GM18499 (cell line): ENCODE results near the gene PACS1.
"Not testable (repeated sequence)": the region's sequence is repeated elsewhere in the genome, so short reads cannot be mapped to it uniquely, and the experiment has no call there.

Source experiments
- ATAC-seq: cut with Tn5 transposase; IDR thresholded peaks from one replicate; pipeline ENCODE4 v1.9.1; 2021; ENCODE audit warnings: moderate number of reproducible peaks; ENCODE audit not compliant: insufficient read depth, unreplicated experiment

The PACS1 gene

GRCh38 chr11:66104057-66104638 is 34.1 kb downstream of the PACS1 start:
- no peak for ATAC-seq

DNA sequence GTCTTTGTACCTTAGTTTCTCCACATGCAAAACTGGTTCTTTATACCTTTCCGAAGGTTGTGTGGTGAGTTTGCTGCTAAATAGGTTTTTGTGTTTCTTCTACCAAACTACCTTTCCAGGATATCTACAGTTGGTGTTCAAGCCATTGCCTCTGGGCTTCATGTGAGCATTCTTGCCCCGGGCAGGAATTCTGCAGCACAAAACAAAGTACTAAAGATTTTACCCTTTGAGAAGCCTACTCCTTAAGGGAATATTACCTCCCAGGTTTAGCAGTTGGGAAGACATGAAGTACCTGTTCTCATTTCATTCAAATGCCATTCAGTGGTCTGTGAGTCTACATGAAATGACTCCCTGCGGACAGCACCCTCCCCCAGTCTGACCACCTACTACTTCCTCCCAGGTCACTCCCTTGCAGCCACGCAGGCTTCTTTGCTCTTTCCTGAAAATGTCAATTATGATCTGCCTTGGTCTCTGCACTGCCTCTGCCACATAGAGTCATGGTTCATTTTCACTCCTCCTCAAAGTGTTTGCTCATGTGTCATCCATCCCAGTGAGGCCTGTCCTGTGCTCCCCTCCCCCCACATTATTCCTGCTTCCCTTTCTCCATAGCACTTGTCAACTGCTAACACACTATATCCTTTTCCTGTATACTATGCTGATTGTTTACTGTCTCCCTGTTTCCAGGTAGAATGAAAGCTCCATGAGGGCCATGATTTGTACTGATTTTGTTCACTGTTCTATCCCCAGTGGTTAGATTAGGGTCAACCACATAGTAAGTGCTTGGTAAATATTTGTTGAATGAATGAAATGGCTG is 36.9 kb downstream of the PACS1 start:
- ATAC-seq: no peak

DNA sequence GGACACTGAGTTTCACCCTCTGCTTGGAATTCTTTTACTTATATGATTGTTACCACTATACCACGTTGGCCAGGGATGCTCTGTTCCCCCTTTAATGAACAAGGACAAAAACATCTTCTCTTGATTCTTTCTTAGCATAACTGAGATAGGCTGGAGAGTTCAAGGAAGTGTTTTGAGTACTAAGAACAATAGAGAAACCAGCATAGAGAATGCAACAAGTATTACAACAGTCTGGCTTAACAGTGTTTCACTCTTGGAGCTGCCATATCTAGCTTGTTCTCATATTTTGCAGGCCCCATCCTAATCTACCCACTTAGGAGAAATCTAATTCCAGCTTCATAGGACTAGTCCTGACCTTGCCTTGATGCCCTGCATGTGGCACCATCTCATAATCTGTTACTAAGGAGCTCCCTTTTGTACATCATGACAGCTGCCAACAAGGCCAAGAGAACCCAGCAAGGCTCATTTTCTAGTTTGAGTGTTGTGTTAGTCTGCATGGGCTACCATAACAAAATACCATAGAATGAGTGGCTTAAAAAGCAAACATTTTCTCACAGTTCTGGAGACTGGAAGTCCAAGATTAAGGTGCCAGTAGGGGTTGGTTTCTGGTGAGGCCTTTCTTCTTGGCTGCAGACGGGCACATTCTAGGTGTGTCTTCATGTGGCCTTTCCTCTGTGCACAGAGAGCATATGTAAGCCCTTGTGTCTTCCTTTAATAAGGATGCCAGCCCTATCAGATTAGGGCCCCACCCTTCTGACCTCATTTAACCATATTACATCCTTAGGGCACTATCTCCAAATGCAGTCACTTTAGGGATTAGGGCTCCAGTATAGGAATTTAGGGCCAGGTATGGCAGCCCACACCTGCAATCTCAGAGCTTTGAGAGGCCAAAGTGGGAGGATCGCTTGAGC is 37.8 kb downstream of the PACS1 start:
- no peak for ATAC-seq

- no peak for ATAC-seq
Measured at GRCh38 chr11:66109294-66109693, 39.2 kb downstream of the PACS1 start.

DNA sequence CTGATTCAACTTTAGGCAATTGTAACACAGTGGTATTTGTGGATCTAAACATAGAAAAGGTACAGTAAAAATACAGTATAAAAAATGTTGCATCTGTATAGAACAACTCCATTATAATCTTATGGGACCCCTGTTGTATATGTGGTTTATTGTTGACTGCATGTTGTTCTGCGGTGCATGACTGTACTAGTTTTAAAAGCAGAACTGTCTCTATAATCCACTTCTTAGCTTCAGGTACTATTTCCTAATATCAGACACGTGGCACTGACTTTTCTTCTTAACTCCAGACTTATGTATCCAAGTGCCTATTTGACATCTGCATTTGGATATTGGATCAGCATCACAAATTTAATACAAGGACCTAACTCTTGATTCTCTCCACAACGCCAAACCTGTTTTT is 41.1 kb downstream of the PACS1 start:
- no peak for ATAC-seq

- ATAC-seq: no peak
Measured at GRCh38 chr11:66112041-66112491, 42.0 kb downstream of the PACS1 start.

- ATAC-seq: no peak
Measured at GRCh38 chr11:66112601-66113499, 42.8 kb downstream of the PACS1 start.

DNA sequence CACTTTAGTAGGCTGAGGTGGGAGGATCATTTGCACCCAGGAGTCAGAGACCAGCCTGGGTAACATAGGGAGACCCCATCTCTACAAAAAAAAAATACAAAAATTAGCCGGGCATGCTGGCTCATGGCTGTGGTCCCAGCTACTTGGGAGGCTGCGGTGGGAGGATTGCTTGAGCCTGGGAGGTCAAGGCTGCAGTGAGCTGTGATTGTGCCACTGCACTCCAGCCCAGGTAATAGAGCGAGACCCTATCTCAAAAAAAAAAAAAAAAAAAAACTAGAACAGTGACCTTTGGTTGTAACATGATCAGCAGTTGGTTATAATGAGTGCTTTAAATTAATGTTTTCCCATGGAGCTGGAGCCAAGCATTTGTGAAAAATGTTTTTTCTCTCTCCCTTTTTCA is 44.9 kb downstream of the PACS1 start:
- not testable (repeated sequence) for ATAC-seq

GRCh38 chr11:66115638-66116301 is 45.7 kb downstream of the PACS1 start:
- no peak for ATAC-seq

DNA sequence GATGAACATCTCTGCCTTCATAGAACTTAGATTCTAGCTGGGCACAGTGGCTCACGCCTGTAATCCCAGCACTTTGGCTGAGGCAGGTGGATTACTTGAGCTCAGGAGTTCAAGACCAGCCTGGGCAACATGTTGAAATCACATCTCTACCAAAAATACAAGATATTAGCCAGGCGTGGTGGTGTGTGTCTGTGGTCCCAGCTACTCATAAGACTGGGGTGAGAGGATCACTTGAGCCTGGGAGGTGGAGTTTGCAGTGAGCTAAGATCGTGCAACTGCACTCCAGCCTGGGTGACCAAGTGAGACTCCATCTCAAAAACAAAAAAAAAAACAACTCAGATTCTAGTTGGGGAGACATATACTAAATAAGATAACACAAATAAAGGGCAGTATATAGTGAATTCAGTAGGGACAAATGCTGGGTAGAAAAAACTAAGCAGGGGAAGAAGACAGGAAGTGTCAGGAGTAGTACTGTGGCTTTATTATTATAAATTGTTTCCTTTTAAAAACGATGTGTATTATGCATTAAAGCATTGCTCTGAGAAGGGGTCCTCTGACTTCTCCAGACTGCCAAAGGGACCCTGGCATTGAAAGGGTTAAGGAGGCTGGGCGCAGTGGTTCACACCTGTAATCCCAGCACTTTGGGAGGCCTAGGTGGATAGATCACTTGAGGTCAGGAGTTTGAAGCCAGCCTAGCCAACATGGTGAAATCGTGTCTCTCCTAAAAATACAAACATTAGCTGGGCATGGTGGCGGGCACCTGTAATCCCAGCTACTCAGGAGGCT is 46.7 kb downstream of the PACS1 start:
- no peak for ATAC-seq

- no peak for ATAC-seq
Measured at GRCh38 chr11:66118847-66119246, 48.8 kb downstream of the PACS1 start.

GRCh38 chr11:66119348-66120133 is 49.5 kb downstream of the PACS1 start:
- ATAC-seq: no peak

GRCh38 chr11:66121466-66121865 is 51.4 kb downstream of the PACS1 start:
- ATAC-seq: no peak

DNA sequence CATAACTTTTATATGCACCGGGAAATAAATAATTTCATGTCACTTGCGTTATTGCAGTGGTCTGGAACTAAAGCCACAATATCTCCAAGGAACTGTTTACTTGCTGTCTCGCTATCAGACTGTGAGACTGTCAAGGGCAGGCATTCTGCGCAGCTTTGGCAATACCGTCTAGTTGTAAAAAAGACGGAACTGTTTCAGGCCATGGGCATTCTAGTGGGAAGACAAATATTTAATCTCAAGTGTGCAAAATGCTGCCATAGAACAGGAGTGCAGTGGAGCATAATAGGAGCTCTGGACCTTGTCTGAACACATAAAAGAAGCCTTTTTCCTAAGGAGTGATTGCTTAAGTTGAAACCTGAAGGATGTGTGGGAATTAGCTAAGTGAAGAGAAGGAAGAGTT is 53.8 kb downstream of the PACS1 start:
- no peak for ATAC-seq

DNA sequence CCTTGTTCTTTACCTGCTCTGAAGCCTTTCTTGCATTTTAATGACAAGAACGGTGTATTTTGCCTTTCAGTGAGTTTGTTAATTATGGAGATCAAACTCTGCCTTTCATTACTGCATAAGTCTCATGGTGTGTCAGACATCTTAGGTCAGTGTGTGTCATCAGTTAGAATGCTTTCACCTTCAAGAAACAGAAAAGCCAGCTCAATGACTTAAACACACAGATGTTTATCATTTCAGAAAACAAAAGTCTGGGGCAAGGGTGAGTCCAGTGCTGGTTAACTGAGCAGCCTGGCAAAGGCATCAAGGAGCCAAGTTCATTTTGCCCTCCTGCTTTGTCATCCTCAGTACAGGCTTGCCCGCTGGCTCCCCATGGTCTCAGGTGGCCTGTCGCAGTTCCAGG is 54.5 kb downstream of the PACS1 start:
- ATAC-seq: no peak

GRCh38 chr11:66126064-66126463 is 56.0 kb downstream of the PACS1 start:
- ATAC-seq: no peak

GRCh38 chr11:66126808-66127555 is 56.9 kb downstream of the PACS1 start:
- no peak for ATAC-seq
